Tibial artery (tissue), 4 donors: ENCODE data around the gene ABHD17C.

Source experiments
- DNase-seq, 2 donors: peaks; one replicate each; pipeline ENCODE4 v3.0.0-alpha.2; 2019
- H3K27ac ChIP-seq, 2 donors: fragments of 200-600 bp; sonication (generic) in 1 of 2; 1 replicate in 1 of 2; 2 replicates in 1 of 2; pipeline ENCODE4 v1.5.1; 2018 to 2019; ENCODE audit warnings: mild to moderate bottlenecking in 1 of 2
- H3K27me3 ChIP-seq, 2 donors: fragments of 200-600 bp; sonication (generic) in 1 of 2; one replicate each; pipeline versions ENCODE4 v1.5.1 to v1.6.0; 2016 to 2019
- H3K36me3 ChIP-seq, 3 donors: fragments of 200-600 bp; sonication (generic) in 2 of 3; one replicate each; pipeline ENCODE4 v1.5.1; 2016 to 2019; ENCODE audit warnings: mild to moderate bottlenecking in 2 of 3
- H3K4me1 ChIP-seq, 4 donors: fragments of 200-600 bp; sonication (generic) in 2 of 4; 1 replicate in 3 of 4; 2 replicates in 1 of 4; pipeline ENCODE4 v1.5.1; 2016 to 2019
- H3K4me3 ChIP-seq, 2 donors: fragments of 200-600 bp; sonication (generic) in 1 of 2; 1 replicate in 1 of 2; 2 replicates in 1 of 2; pipeline ENCODE4 v1.5.1; 2018 to 2019; ENCODE audit warnings: mild to moderate bottlenecking in 2 of 2
- H3K9me3 ChIP-seq, 3 donors: fragments of 200-600 bp; sonication (generic) in 1 of 3; one replicate each; pipeline ENCODE4 v1.5.1; 2016 to 2019
- CTCF ChIP-seq, 2 experiments: fragments of 200-600 bp in 1 of 2; fragments of 450-650 bp in 1 of 2; IDR thresholded peaks; one replicate each; pipeline ENCODE4 v1.5.1; 2017 to 2019; ENCODE audit warnings: antibody characterized with exemption in 2 of 2, mild to moderate bottlenecking in 1 of 2, moderate library complexity in 1 of 2
- intact Hi-C: fragments of 100-400 bp; cut with DNase I; formaldehyde crosslinking; loops from one replicate; pipeline ENCODE4 v1.15.0; 2023; ENCODE audit warnings: low total_unique reads

The ABHD17C gene

GRCh38 chr15:80780416-80781221 is 85.5 kb downstream of the ABHD17C start:
- no peak for DNase-seq
- peaks cover 0 to 47% of the 10 kb centered on the region in 2 donors for H3K27me3 ChIP-seq
- no peak for TF ChIP-seq CTCF (IDR thresholded peaks at IDR 0.05)
- no peaks in the 10 kb centered on the region for H3K36me3 ChIP-seq
- H3K4me3 ChIP-seq, result peak overlapping the region; percentile 48 to 67
- intact Hi-C loops, result no loop called here
- H3K9me3 ChIP-seq, result no peaks in the 10 kb centered on the region
- peaks cover 0 to 34% (median 23%) of the 10 kb centered on the region in 4 donors for H3K4me1 ChIP-seq
- H3K27ac ChIP-seq, result no peak overlapping the region

GRCh38 chr15:80783260-80783659 is 88.2 kb downstream of the ABHD17C start:
- Histone ChIP-seq H3K27ac (no peak overlapping the region), H3K4me1 (peaks cover 0 to 27% (median 18%) of the 10 kb centered on the region in 4 donors), H3K4me3 (no peak overlapping the region), H3K36me3 (no peaks in the 10 kb centered on the region), H3K9me3 (no peaks in the 10 kb centered on the region), H3K27me3 (peaks cover 0 to 34% of the 10 kb centered on the region in 2 donors)
- DNase-seq, result no peak
- TF ChIP-seq CTCF (IDR thresholded peaks at IDR 0.05), result no peak
- intact Hi-C loops, result no loop called here

GRCh38 chr15:80785335-80785734 is 90.2 kb downstream of the ABHD17C start:
- Histone ChIP-seq H3K4me3 (no peak overlapping the region), H3K27me3 (peaks cover 0 to 16% of the 10 kb centered on the region in 2 donors), H3K9me3 (no peaks in the 10 kb centered on the region), H3K36me3 (no peaks in the 10 kb centered on the region), H3K4me1 (peaks cover 0 to 6% (median 2%) of the 10 kb centered on the region in 4 donors), H3K27ac (no peak overlapping the region)
- DNase-seq, result no peak
- intact Hi-C loops, result no loop called here
- TF ChIP-seq CTCF (IDR thresholded peaks at IDR 0.05), result no peak

GRCh38 chr15:80785811-80786354 is 90.8 kb downstream of the ABHD17C start:
- Histone ChIP-seq H3K4me1 (peaks cover 0 to under 1% (median 0%) of the 10 kb centered on the region in 4 donors), H3K9me3 (no peaks in the 10 kb centered on the region), H3K4me3 (no peak overlapping the region), H3K27ac (no peak overlapping the region), H3K36me3 (no peaks in the 10 kb centered on the region), H3K27me3 (peaks cover 0 to 10% of the 10 kb centered on the region in 2 donors)
- no peak for TF ChIP-seq CTCF (IDR thresholded peaks at IDR 0.05)
- intact Hi-C loops, result no loop called here
- DNase-seq, result no peak

GRCh38 chr15:80787316-80787715 is 92.2 kb downstream of the ABHD17C start:
- Histone ChIP-seq H3K4me1 (no peaks in the 10 kb centered on the region), H3K4me3 (no peak overlapping the region), H3K27me3 (peaks cover 0 to 4% of the 10 kb centered on the region in 2 donors), H3K27ac (no peak overlapping the region), H3K36me3 (no peaks in the 10 kb centered on the region), H3K9me3 (no peaks in the 10 kb centered on the region)
- no peak for DNase-seq
- intact Hi-C loops, result no loop called here
- TF ChIP-seq CTCF (IDR thresholded peaks at IDR 0.05), result no peak
